Suprapubic skin (tissue), 4 donors: Measurements from ENCODE around the gene MGAT5B. TPM values are rescaled to one million over a fixed set of nuclear protein-coding genes. Genes with fewer than 3 reads are reported as not detected.
"Not testable (repeated sequence)": the region's sequence is repeated elsewhere in the genome, so short reads cannot be mapped to it uniquely, and the experiment has no call there.

Experiments used
- DNase-seq, 2 donors: peaks; one replicate each; pipeline ENCODE4 v3.0.0-alpha.2; 2019; ENCODE audit warnings: low spot score in 2 of 2
- H3K27ac ChIP-seq: fragments of 200-600 bp; sonication (generic); one replicate; pipeline ENCODE4 v1.5.1; 2019
- H3K27me3 ChIP-seq: fragments of 200-600 bp; sonication (generic); one replicate; pipeline ENCODE4 v1.5.1; 2019
- H3K36me3 ChIP-seq: fragments of 200-600 bp; sonication (generic); one replicate; pipeline ENCODE4 v1.5.1; 2019
- H3K4me1 ChIP-seq: fragments of 200-600 bp; sonication (generic); one replicate; pipeline ENCODE4 v1.5.1; 2019
- H3K4me3 ChIP-seq: fragments of 200-600 bp; sonication (generic); one replicate; pipeline ENCODE4 v1.5.1; 2019; ENCODE audit warnings: mild to moderate bottlenecking
- H3K9me3 ChIP-seq: fragments of 200-600 bp; sonication (generic); one replicate; pipeline ENCODE4 v1.5.1; 2019
- CTCF ChIP-seq, 2 donors: fragments of 200-600 bp in 1 of 2; fragments of 450-650 bp in 1 of 2; sonication (generic) in 1 of 2; IDR thresholded peaks; one replicate each; pipeline ENCODE4 v1.5.1; 2016 to 2019; ENCODE audit warnings: antibody characterized with exemption in 2 of 2, mild to moderate bottlenecking in 1 of 2, moderate library complexity in 1 of 2
- EP300 ChIP-seq: sonication (generic); formaldehyde crosslinking; IDR thresholded peaks from one replicate; pipeline ENCODE4 v1.6.1; 2017; ENCODE audit warnings: antibody characterized with exemption
- POLR2A ChIP-seq, 2 donors: fragments of 450-650 bp; IDR thresholded peaks; one replicate each; pipeline ENCODE4 v1.6.1; 2017; ENCODE audit warnings: antibody characterized with exemption in 2 of 2, mild to moderate bottlenecking in 2 of 2, moderate library complexity in 2 of 2
- POLR2AphosphoS5 ChIP-seq, 3 donors: sonication (generic); formaldehyde crosslinking; IDR thresholded peaks; one replicate each; pipeline ENCODE4 v1.6.1; 2017; ENCODE audit warnings: antibody characterized with exemption in 3 of 3
- WGBS: methylation state at CpG from one replicate; pipeline ENCODE4 v1.1.5; 2018; 5-methylcytosine and 5-hydroxymethylcytosine counted together
- total RNA-seq, 4 donors: library from RNA; depleted of rRNA; stranded (reverse); fragments of >200 nt; gene quantifications; one replicate each; pipeline ENCODE4 v1.1.0, GENCODE V29; 2016

MGAT5B gene
- total RNA-seq, 4 donors from 2014 or later, result 0.26 to 0.72 (median 0.30) TPM; not detected in 1

- H3K27me3 ChIP-seq, result peaks cover 70% of the 10 kb centered on the region
- no peak overlapping the region for H3K27ac ChIP-seq
- no peaks in the 10 kb centered on the region for H3K9me3 ChIP-seq
- TF ChIP-seq POLR2AphosphoS5 (IDR thresholded peaks at IDR 0.05), result no peak
- no peak for TF ChIP-seq POLR2A (IDR thresholded peaks at IDR 0.05)
- no peak for TF ChIP-seq EP300
- TF ChIP-seq CTCF (IDR thresholded peaks at IDR 0.05), result no peak
- peaks cover 10% of the 10 kb centered on the region for H3K4me1 ChIP-seq
- H3K36me3 ChIP-seq, result no peaks in the 10 kb centered on the region
- no peak for DNase-seq
- WGBS, result 6% methylated on average over 6 of the region's 10 CpGs
- H3K4me3 ChIP-seq, result no peak overlapping the region
These were observed 26.3 kb upstream of the MGAT5B start for GRCh38 chr17:76841776-76842405.

- not testable (repeated sequence) for H3K4me3 ChIP-seq, DNase-seq, H3K27ac ChIP-seq, H3K36me3 ChIP-seq, H3K9me3 ChIP-seq
- Histone ChIP-seq H3K27me3 (peaks cover 72% of the 10 kb centered on the region), H3K4me1 (peaks cover 10% of the 10 kb centered on the region)
- 90% methylated on average over 6 of the region's 6 CpGs for WGBS
These were observed 25.1 kb upstream of the MGAT5B start for GRCh38 chr17:76843068-76843467.

GRCh38 chr17:76843703-76844484, 24.3 kb upstream of the MGAT5B start:
- Histone ChIP-seq H3K27ac (no peak overlapping the region), H3K27me3 (peaks cover 75% of the 10 kb centered on the region), H3K4me1 (peaks cover 10% of the 10 kb centered on the region), H3K4me3 (no peak overlapping the region), H3K36me3 (no peaks in the 10 kb centered on the region), H3K9me3 (no peaks in the 10 kb centered on the region)
- TF ChIP-seq POLR2AphosphoS5 (IDR thresholded peaks at IDR 0.05), result no peak
- no peak for TF ChIP-seq POLR2A (IDR thresholded peaks at IDR 0.05)
- TF ChIP-seq CTCF (IDR thresholded peaks at IDR 0.05), result no peak
- no peak for TF ChIP-seq EP300
- no peak for DNase-seq
- 49% methylated on average over 7 of the region's 10 CpGs for WGBS

GRCh38 chr17:76844485-76844829, 23.7 kb upstream of the MGAT5B start:
- H3K4me3 ChIP-seq, result no peak overlapping the region
- no peaks in the 10 kb centered on the region for H3K9me3 ChIP-seq
- H3K4me1 ChIP-seq, result peaks cover 10% of the 10 kb centered on the region
- no peak for DNase-seq
- H3K27ac ChIP-seq, result no peak overlapping the region
- peaks cover 75% of the 10 kb centered on the region for H3K27me3 ChIP-seq
- TF ChIP-seq POLR2AphosphoS5 (IDR thresholded peaks at IDR 0.05), result no peak
- TF ChIP-seq POLR2A (IDR thresholded peaks at IDR 0.05), result no peak
- no peak for TF ChIP-seq EP300
- no peak for TF ChIP-seq CTCF (IDR thresholded peaks at IDR 0.05)
- H3K36me3 ChIP-seq, result no peaks in the 10 kb centered on the region
- WGBS, result 81% methylated on average over 4 of the region's 4 CpGs

GRCh38 chr17:76844846-76845245, 23.4 kb upstream of the MGAT5B start:
- Histone ChIP-seq H3K4me1 (peaks cover 7% of the 10 kb centered on the region), H3K9me3 (no peaks in the 10 kb centered on the region), H3K27me3 (peaks cover 74% of the 10 kb centered on the region), H3K4me3 (no peak overlapping the region), H3K27ac (no peak overlapping the region), H3K36me3 (no peaks in the 10 kb centered on the region)
- 35% methylated on average over 8 of the region's 8 CpGs for WGBS
- DNase-seq, result no peak
- TF ChIP-seq EP300, result no peak
- TF ChIP-seq POLR2AphosphoS5 (IDR thresholded peaks at IDR 0.05), result no peak
- no peak for TF ChIP-seq POLR2A (IDR thresholded peaks at IDR 0.05)
- TF ChIP-seq CTCF (IDR thresholded peaks at IDR 0.05), result no peak
